ENCODE results near the gene ACBD3. TPM values are rescaled to one million over a fixed set of nuclear protein-coding genes. Genes with fewer than 3 reads are reported as not detected.

ACBD3 gene
- total RNA-seq, 6 experiments from 2014 or later, result 14.6 to 23.6 (median 17.5) TPM

- Histone ChIP-seq H3K9me3 (no peaks in the 10 kb centered on the region), H3K27me3 (no peaks in the 10 kb centered on the region), H3K4me3 (no peak overlapping the region), H3K27ac (no peak overlapping the region), H3K36me3 (peaks cover 9 to 31% (median 21%) of the 10 kb centered on the region in 4 donors), H3K4me1 (no peaks in the 10 kb centered on the region)
- 96% methylated on average over 5 of the region's 5 CpGs for WGBS (ENCODE audit: insufficient coverage, low coverage, low lambda C conversion rate, missing lambda C conversion rate)
- DNase-seq, result no peak
- no peak for ATAC-seq
- TF ChIP-seq CTCF (IDR thresholded peaks at IDR 0.05) (no peak), POLR2A (IDR thresholded peaks at IDR 0.05) (no peak)
- intact Hi-C loops (cut with DNase I), result no loop called here
Measured at GRCh38 chr1:226144045-226144444, 42.5 kb downstream of the ACBD3 start.

GRCh38 chr1:226135709-226136108 is 50.8 kb downstream of the ACBD3 start:
- Histone ChIP-seq H3K27ac (peak overlapping the region in 1 of 3 donors; percentile 7), H3K9me3 (no peaks in the 10 kb centered on the region), H3K36me3 (no peaks in the 10 kb centered on the region), H3K27me3 (no peaks in the 10 kb centered on the region), H3K4me3 (no peak overlapping the region), H3K4me1 (peaks cover 0 to 14% (median 5%) of the 10 kb centered on the region in 4 donors)
- DNase-seq, result no peak
- WGBS (ENCODE audit: insufficient coverage, low coverage, low lambda C conversion rate, missing lambda C conversion rate), result 65% methylated on average over 12 of the region's 14 CpGs
- no peak for TF ChIP-seq CTCF (IDR thresholded peaks at IDR 0.05)
- no peak for TF ChIP-seq POLR2A (IDR thresholded peaks at IDR 0.05)
- ATAC-seq, result no peak
- intact Hi-C loops (cut with DNase I), result no loop called here

- Histone ChIP-seq H3K4me3 (no peak overlapping the region), H3K27me3 (no peaks in the 10 kb centered on the region), H3K27ac (peak overlapping the region in 2 of 3 donors; percentile 7 to 36), H3K9me3 (no peaks in the 10 kb centered on the region), H3K4me1 (peaks cover 0 to 14% (median 5%) of the 10 kb centered on the region in 4 donors), H3K36me3 (no peaks in the 10 kb centered on the region)
- intact Hi-C loops (cut with DNase I), result no loop called here
- 24% methylated on average over 18 of the region's 21 CpGs for WGBS (ENCODE audit: insufficient coverage, low coverage, low lambda C conversion rate, missing lambda C conversion rate)
- ATAC-seq, result peak; percentile 86 to 96 (median 94)
- TF ChIP-seq CTCF (IDR thresholded peaks at IDR 0.05), result no peak
- TF ChIP-seq POLR2A (IDR thresholded peaks at IDR 0.05), result no peak
- peak; percentile 75 to 79 (median 77) for DNase-seq
Measured at GRCh38 chr1:226135059-226135651, 51.4 kb downstream of the ACBD3 start.

- 50% methylated on average over 12 of the region's 16 CpGs for WGBS (ENCODE audit: insufficient coverage, low coverage, low lambda C conversion rate, missing lambda C conversion rate)
- no peaks in the 10 kb centered on the region for H3K9me3 ChIP-seq
- no peaks in the 10 kb centered on the region for H3K36me3 ChIP-seq
- peak overlapping the region in 1 of 3 donors; percentile 36 for H3K27ac ChIP-seq
- no peak for ATAC-seq
- H3K4me3 ChIP-seq, result no peak overlapping the region
- DNase-seq, result no peak
- TF ChIP-seq CTCF (IDR thresholded peaks at IDR 0.05), result no peak
- no peak for TF ChIP-seq POLR2A (IDR thresholded peaks at IDR 0.05)
- peaks cover 0 to 14% (median 5%) of the 10 kb centered on the region in 4 donors for H3K4me1 ChIP-seq
- intact Hi-C loops (cut with DNase I), result no loop called here
- no peaks in the 10 kb centered on the region for H3K27me3 ChIP-seq
Measured at GRCh38 chr1:226134170-226135058, 52.1 kb downstream of the ACBD3 start.

Measured in right lobe of liver (tissue), 6 donors.